Measurements from ENCODE around the gene BABAM2.

DNA sequence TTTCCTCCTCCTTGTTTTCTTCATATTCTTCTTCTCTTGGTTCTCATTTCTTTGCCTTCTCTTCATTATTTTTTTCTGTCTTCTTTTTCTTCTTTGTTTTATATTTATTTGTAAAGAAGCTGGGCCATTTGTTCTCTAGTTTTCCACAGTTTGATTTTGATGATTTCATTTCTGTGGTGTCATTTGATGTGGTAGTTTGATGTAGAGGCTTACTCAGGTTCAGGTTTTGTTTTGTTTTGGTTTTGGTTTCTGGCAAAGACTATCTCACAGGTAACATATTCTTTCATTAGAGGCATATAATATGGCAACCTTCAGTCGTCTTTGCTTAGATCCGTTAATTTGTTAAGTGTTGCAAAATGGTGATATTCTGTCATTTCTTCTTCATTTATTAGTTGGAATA is 75.3 kb downstream of the BABAM2 start:
- TF ChIP-seq, protein P1, sequence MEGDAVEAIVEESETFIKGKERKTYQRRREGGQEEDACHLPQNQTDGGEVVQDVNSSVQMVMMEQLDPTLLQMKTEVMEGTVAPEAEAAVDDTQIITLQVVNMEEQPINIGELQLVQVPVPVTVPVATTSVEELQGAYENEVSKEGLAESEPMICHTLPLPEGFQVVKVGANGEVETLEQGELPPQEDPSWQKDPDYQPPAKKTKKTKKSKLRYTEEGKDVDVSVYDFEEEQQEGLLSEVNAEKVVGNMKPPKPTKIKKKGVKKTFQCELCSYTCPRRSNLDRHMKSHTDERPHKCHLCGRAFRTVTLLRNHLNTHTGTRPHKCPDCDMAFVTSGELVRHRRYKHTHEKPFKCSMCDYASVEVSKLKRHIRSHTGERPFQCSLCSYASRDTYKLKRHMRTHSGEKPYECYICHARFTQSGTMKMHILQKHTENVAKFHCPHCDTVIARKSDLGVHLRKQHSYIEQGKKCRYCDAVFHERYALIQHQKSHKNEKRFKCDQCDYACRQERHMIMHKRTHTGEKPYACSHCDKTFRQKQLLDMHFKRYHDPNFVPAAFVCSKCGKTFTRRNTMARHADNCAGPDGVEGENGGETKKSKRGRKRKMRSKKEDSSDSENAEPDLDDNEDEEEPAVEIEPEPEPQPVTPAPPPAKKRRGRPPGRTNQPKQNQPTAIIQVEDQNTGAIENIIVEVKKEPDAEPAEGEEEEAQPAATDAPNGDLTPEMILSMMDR (IDR thresholded peaks at IDR 0.05) = no peak
- no peak for TF ChIP-seq POLR2A (IDR thresholded peaks at IDR 0.05)

Measured in Peyer's patch (tissue), 4 donors.